Measurements from ENCODE around the gene NTNG2.

- TF ChIP-seq, protein P1, sequence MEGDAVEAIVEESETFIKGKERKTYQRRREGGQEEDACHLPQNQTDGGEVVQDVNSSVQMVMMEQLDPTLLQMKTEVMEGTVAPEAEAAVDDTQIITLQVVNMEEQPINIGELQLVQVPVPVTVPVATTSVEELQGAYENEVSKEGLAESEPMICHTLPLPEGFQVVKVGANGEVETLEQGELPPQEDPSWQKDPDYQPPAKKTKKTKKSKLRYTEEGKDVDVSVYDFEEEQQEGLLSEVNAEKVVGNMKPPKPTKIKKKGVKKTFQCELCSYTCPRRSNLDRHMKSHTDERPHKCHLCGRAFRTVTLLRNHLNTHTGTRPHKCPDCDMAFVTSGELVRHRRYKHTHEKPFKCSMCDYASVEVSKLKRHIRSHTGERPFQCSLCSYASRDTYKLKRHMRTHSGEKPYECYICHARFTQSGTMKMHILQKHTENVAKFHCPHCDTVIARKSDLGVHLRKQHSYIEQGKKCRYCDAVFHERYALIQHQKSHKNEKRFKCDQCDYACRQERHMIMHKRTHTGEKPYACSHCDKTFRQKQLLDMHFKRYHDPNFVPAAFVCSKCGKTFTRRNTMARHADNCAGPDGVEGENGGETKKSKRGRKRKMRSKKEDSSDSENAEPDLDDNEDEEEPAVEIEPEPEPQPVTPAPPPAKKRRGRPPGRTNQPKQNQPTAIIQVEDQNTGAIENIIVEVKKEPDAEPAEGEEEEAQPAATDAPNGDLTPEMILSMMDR (IDR thresholded peaks at IDR 0.05; ENCODE audit: insufficient read depth, low read length, poor library complexity, severe bottlenecking), result no peak
- TF ChIP-seq EZH2phosphoT487 (conservative IDR thresholded peaks at IDR 0.05; ENCODE audit: low read length), result no peak
Measured at GRCh38 chr9:132235125-132235524, 73.3 kb downstream of the NTNG2 start.

All from SU-DHL-6 (cell line).